Hippocampal formation (tissue), 2 donors: ENCODE measurements around the gene ANKHD1.

ENCODE experiments used
- DNase-seq, 2 donors: peaks; one replicate each; lab custom pipeline; 2025; lab: John Stamatoyannopoulos, UW

ANKHD1 gene, protein sequence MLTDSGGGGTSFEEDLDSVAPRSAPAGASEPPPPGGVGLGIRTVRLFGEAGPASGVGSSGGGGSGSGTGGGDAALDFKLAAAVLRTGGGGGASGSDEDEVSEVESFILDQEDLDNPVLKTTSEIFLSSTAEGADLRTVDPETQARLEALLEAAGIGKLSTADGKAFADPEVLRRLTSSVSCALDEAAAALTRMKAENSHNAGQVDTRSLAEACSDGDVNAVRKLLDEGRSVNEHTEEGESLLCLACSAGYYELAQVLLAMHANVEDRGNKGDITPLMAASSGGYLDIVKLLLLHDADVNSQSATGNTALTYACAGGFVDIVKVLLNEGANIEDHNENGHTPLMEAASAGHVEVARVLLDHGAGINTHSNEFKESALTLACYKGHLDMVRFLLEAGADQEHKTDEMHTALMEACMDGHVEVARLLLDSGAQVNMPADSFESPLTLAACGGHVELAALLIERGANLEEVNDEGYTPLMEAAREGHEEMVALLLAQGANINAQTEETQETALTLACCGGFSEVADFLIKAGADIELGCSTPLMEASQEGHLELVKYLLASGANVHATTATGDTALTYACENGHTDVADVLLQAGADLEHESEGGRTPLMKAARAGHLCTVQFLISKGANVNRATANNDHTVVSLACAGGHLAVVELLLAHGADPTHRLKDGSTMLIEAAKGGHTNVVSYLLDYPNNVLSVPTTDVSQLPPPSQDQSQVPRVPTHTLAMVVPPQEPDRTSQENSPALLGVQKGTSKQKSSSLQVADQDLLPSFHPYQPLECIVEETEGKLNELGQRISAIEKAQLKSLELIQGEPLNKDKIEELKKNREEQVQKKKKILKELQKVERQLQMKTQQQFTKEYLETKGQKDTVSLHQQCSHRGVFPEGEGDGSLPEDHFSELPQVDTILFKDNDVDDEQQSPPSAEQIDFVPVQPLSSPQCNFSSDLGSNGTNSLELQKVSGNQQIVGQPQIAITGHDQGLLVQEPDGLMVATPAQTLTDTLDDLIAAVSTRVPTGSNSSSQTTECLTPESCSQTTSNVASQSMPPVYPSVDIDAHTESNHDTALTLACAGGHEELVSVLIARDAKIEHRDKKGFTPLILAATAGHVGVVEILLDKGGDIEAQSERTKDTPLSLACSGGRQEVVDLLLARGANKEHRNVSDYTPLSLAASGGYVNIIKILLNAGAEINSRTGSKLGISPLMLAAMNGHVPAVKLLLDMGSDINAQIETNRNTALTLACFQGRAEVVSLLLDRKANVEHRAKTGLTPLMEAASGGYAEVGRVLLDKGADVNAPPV (N-terminal part only)

GRCh38 chr5:140401362-140402257, at the start of gene ANKHD1:
Gene ANKHD1, plus strand, starts transcription at chr5:140401833. Its CDS starts 135 bp downstream, at chr5:140401968.
- peak; percentile 99 to 100 for DNase-seq

- DNase-seq, result no peak
Measured at GRCh38 chr5:140355546-140355945, 46.1 kb upstream of the ANKHD1 start.

DNA sequence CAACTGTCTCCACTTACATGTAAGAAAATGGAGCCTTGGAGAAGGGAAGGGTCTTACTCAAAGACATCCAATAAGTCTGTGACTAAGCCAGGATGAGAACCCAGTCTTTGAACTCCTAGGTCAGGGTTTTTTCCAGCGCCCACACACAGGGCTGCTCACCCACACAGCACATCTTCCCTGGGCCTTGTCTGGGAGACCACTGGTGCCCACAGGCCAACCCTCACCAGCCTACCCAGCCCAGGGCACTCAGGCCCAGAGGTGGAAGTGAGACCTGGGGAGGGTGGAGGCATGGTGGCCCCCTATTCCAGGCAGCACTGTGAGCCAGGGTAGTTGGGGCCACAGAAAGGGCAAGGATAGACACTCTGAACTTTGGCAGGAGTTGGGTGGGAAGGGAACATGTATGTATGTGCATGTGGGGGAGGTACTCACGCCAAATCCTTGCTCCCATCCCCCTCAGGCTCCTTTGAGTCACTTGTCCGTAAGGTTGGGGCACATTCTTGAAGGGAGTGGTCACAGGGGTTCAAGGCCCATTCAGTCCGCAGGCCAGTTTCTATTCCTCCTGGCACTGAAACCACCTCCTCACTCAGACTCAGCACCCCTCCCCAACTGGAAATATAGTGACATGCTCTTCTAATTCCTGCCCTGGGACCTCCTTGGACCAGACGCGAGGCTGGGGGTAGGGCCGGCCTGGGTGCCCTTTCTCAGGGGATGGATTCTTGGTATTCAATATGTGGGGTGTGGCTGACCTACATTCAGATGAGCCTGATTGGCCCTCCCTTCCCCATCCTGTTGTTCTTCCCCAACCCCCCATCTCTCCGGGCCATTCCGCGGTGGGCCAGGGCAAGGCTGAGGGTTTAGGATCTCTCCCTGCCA, 44.5 kb upstream of the ANKHD1 start:
- no peak for DNase-seq

DNA sequence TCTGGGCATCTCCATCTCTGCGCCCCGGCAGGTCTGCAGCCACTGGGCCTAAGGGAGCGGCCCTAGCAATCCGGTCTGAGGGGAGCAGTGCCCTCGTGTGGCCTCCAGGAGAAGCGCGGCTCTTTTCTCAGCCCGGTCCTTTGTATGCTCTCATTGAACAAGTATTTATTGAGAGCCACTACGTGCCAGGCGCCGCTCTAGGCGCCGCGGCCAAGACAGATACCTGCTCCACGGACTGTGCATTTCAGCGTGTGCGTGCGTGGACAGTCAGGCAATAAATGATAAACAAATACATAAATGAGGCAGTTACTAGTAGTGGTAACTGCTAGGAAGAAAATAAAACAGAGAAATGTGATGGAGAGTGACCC, 43.9 kb upstream of the ANKHD1 start:
- DNase-seq, result peak; percentile 84 to 86

DNA sequence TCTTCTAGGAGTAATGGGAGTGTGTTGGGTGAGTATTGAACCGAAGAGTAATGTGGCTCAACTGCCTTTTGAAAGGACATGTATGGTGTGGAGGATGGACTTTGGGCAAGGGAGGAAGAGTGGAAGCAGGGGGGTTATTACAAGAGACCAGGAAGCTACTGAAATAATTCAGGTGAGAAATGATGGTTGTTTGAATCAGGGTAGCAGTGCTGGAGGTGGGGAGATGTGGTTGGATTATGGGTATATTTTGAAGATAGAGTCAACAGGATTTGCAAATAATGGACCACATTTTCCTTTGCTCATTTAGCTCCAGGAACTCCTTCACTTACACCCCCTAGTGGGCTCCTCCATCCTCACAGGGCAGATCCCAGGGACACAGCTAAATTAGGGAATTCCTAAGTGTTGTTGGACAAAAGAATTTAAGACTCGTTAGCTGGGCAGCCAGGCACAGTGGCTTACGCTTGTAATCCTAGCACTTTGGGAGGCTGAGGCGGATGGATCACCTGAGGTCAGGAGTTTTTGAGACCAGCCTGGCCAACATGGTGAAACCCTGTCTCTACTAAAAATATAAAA, 42.8 kb upstream of the ANKHD1 start:
- no peak for DNase-seq

DNA sequence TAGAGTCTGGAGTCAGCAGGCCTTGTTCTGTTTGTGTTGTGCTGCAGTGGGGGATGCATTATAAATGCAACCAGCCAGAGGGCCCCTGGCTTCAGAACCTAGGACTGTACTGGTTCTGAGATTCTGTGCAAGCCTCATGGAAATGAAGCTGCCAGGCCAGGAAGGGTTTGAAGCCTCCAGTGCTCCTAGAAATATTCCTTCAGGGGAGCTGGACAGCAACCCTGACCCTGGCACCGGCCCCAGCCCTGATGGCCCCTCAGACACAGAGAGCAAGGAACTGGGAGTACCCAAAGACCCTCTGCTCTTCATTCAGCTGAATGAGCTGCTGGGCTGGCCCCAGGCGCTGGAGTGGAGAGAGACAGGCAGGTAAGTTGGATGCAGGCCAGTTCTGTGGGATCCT, 41.5 kb upstream of the ANKHD1 start, which contains the start of gene SLC4A9:
TSS of gene SLC4A9 (plus strand) at position 94 of the 400 bp plus-strand sequence. CDS start at position 137, 43 bp downstream.
- no peak for DNase-seq

DNA sequence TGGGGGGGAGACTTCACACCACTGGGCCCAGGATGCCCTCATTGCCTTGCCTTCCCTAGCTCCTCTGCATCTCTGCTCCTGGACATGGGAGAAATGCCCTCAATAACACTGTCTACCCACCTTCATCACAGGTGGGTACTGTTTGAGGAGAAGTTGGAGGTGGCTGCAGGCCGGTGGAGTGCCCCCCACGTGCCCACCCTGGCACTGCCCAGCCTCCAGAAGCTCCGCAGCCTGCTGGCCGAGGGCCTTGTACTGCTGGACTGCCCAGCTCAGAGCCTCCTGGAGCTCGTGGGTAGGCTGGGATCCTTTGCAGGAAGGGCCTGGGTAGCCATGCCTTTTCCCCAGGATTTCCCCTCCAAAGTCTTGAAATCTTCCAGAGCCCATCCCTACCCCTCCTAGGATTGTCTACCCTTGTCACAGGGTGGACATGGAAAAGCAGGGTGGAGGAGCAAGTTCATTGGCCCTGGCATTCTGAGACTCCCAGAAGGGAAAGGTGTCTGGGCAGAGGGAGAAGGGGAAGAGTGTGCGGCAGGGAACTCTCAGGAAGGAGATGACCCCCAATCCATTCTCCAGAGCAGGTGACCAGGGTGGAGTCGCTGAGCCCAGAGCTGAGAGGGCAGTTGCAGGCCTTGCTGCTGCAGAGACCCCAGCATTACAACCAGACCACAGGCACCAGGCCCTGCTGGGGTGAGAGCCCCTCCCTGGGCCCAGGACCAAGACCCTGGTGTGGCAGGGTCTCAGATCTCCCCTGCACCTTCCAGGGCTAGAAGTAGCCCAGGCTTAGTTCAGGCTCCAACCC, 40.8 kb upstream of the ANKHD1 start:
- DNase-seq, result no peak

DNA sequence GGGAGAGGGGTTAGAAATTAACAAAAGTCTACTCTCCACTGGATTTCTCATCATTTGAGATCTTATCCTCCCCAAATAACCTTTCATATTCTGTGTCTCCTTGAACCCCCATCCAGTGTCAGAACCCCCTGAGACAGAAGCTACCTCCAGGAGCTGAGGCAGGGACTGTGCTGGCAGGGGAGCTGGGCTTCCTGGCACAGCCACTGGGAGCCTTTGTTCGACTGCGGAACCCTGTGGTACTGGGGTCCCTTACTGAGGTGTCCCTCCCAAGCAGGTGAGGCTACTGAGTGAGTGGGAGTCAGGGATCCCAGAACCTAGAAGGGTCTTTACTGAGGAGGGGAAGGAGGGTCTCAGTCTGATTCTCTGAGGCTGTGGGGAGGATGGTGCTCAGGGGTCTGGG, 39.7 kb upstream of the ANKHD1 start:
- no peak for DNase-seq

- DNase-seq, result no peak
Measured at GRCh38 chr5:140362311-140362710, 39.3 kb upstream of the ANKHD1 start.

- peak in 1 of 2 donors; percentile 43 for DNase-seq
Measured at GRCh38 chr5:140362875-140363630, 38.6 kb upstream of the ANKHD1 start.

GRCh38 chr5:140363631-140364471, 37.8 kb upstream of the ANKHD1 start:
- no peak for DNase-seq

GRCh38 chr5:140364472-140364765, 37.2 kb upstream of the ANKHD1 start:
- DNase-seq, result no peak

DNA sequence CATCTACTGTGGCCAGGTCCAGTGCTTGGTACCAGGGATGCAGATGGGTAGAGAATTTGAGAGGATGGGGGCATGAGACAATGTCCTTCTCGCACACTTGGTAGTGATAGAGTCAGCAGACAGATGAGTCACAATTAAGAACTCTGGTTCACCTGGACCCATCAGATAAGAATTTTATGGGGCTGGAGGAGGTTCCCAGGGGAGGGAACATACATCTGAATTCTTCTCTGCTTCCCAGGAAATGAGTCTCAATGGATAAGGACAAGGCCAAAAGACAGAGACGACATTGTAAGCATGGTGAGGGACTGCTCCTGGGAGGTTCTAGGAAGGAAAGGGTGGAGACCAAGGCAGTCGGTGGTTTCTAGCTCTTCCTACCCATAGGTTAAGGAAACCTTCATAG, 36.4 kb upstream of the ANKHD1 start:
- no peak for DNase-seq

DNA sequence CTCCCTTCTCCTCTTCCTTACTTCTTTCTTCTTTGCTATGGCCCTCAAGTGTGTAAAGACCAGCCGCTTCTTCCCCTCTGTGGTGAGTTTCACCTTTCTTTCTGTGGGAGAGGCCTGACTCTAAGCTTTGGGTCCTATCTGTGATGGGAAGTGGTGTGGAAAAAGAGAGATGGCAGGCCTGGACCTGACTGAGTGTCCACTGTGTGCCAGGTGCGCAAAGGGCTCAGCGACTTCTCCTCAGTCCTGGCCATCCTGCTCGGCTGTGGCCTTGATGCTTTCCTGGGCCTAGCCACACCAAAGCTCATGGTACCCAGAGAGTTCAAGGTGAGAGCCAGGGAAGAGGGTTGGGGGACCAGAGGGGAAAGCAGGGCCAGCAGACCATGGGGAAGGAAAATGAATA, 35.7 kb upstream of the ANKHD1 start:
- no peak for DNase-seq

DNA sequence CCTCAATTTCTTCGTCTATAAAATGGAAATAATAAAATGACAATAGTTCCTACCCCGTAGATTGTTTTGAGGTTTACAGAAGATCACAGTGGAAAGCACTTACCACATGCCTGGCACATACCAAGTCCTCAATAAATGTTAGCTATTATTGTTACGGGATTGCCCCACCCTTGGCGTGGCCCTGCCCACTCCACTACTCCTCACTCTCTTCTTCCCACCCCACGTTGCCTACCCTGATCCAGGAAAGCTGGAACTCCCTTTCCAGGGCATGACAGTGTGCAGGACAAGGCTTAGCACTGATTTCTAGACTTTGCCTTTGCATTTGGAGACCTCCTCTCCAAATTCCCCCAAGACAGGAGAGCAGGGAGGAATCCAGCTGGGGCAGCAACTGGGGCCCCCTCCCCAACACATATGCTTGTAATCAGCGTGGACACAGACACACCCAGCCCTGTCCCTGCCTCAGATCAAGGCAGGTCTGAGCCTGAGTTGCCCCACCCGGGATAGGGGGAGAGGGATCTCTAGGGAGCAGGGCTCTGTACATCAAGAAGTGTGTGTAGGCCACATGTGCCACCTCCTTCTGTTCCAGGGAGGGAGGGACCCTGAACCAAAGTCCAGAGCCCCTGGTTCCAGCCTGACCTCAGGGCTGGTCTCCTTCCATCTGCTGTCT, 34.9 kb upstream of the ANKHD1 start:
- no peak for DNase-seq

- DNase-seq, result no peak
Measured at GRCh38 chr5:140367256-140368013, 34.2 kb upstream of the ANKHD1 start.
